ENCODE results near the gene ARHGEF2.

The ARHGEF2 gene

DNA sequence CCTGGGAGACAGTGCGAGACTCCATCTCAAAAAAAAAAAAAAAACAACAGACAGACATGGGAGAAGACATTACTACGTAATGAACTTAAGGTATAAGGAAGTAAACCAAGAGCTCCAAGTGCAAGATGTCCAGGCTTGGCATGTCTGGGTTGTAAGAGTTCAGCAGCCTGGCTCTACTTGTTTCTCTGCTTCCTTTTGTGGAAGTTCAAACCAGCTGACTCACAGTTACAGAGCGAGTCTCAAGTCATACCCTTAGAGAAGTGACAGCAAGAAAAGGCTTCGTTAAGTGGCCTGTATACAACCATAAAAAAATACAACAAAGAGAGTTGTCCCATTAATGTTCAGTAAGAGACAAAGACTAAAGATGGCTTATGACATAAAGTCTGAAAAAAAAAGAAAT lies 68.5 kb downstream of the ARHGEF2 start:
- no peaks in the 10 kb centered on the region for H3K9me3 ChIP-seq (ENCODE audit: control insufficient read depth, low read length)
- WGBS, 2 experiments (ENCODE audit: insufficient coverage in 2 of 2) = no CpG with 5 or more reads among the region's 4 CpGs
- no peak overlapping the region for H3K27ac ChIP-seq (ENCODE audit: low read depth, low read length, severe bottlenecking)
- H3K4me1 ChIP-seq (ENCODE audit: control insufficient read depth, insufficient read depth, low read length, poor library complexity, severe bottlenecking) = peaks cover 5% of the 10 kb centered on the region
- H3K36me3 ChIP-seq (ENCODE audit: control insufficient read depth, insufficient read depth, low read length) = peaks cover 78% of the 10 kb centered on the region
- peak overlapping the region; percentile 74 for H3K4me3 ChIP-seq (ENCODE audit: extremely low read depth, insufficient read depth, low read length, poor library complexity, severe bottlenecking)

DNA sequence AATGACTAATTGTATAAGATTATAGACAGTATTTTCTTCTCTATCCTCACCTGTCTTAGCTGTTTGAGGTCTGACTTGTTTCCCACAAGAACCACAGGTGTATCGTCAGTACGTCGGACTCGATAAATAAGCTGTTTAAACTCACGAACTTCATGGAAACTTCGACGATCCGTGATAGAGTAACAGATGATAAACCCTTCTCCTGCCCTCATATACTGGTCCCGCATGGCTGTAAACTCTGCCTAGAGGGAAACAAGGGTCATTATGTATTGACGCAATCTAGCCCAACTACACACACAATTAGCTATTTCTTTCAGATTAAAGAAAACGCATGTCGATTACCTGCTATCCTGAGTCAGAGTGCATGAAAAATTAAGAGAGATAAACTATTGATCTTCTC lies 74.1 kb downstream of the ARHGEF2 start:
- Histone ChIP-seq H3K4me1 (ENCODE audit: control insufficient read depth, insufficient read depth, low read length, poor library complexity, severe bottlenecking) (no peaks in the 10 kb centered on the region), H3K4me3 (ENCODE audit: extremely low read depth, insufficient read depth, low read length, poor library complexity, severe bottlenecking) (no peak overlapping the region), H3K27ac (ENCODE audit: low read depth, low read length, severe bottlenecking) (no peak overlapping the region), H3K36me3 (ENCODE audit: control insufficient read depth, insufficient read depth, low read length) (peaks cover 92% of the 10 kb centered on the region), H3K9me3 (ENCODE audit: control insufficient read depth, low read length) (no peaks in the 10 kb centered on the region)
- WGBS, 2 experiments (ENCODE audit: insufficient coverage in 2 of 2) = 90 to 95% methylated on average over 9 to 10 of the region's 12 CpGs

DNA sequence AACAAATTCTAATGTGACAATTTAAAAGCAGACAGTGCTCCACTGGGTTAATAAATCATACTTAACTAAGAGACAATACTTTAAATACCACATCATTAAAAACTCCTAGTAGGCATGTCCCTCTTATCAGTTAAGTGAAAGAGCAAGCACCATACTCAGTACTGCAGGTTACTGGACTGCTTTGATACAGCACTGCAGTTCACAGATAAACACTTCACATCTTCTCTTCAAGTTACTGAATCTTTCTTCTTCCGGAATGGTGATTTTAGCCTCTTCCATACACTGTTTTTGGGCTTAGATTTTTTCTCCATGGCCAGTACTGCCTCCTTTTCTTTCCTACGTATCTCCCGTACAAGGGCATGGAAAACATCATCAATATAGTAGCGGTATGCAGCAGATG lies 78.2 kb downstream of the ARHGEF2 start:
- WGBS, 2 experiments (ENCODE audit: insufficient coverage in 2 of 2) = 92 to 100% methylated on average over 2 to 3 of the region's 4 CpGs
- Histone ChIP-seq H3K4me3 (ENCODE audit: extremely low read depth, insufficient read depth, low read length, poor library complexity, severe bottlenecking) (no peak overlapping the region), H3K4me1 (ENCODE audit: control insufficient read depth, insufficient read depth, low read length, poor library complexity, severe bottlenecking) (no peaks in the 10 kb centered on the region), H3K27ac (ENCODE audit: low read depth, low read length, severe bottlenecking) (no peak overlapping the region), H3K36me3 (ENCODE audit: control insufficient read depth, insufficient read depth, low read length) (peaks cover 89% of the 10 kb centered on the region), H3K9me3 (ENCODE audit: control insufficient read depth, low read length) (no peaks in the 10 kb centered on the region)

GRCh38 chr1:155899683-155900082 lies 78.7 kb downstream of the ARHGEF2 start:
- peaks cover 84% of the 10 kb centered on the region for H3K36me3 ChIP-seq (ENCODE audit: control insufficient read depth, insufficient read depth, low read length)

GRCh38 chr1:155898888-155899287 lies 79.5 kb downstream of the ARHGEF2 start:
- no peaks in the 10 kb centered on the region for H3K4me1 ChIP-seq (ENCODE audit: control insufficient read depth, insufficient read depth, low read length, poor library complexity, severe bottlenecking)
- H3K4me3 ChIP-seq (ENCODE audit: extremely low read depth, insufficient read depth, low read length, poor library complexity, severe bottlenecking) = no peak overlapping the region
- no peaks in the 10 kb centered on the region for H3K9me3 ChIP-seq (ENCODE audit: control insufficient read depth, low read length)
- H3K27ac ChIP-seq (ENCODE audit: low read depth, low read length, severe bottlenecking) = no peak overlapping the region
- WGBS, 2 experiments (ENCODE audit: insufficient coverage in 2 of 2) = 81 to 96% methylated on average over 2 of the region's 2 CpGs
- H3K36me3 ChIP-seq (ENCODE audit: control insufficient read depth, insufficient read depth, low read length) = peaks cover 76% of the 10 kb centered on the region

More at GRCh38 chr1:155899683-155900082, 78.7 kb downstream of the ARHGEF2 start:
- H3K4me1 ChIP-seq (ENCODE audit: control insufficient read depth, insufficient read depth, low read length, poor library complexity, severe bottlenecking) = no peaks in the 10 kb centered on the region
- no peaks in the 10 kb centered on the region for H3K9me3 ChIP-seq (ENCODE audit: control insufficient read depth, low read length)
- no peak overlapping the region for H3K4me3 ChIP-seq (ENCODE audit: extremely low read depth, insufficient read depth, low read length, poor library complexity, severe bottlenecking)
- 90 to 100% methylated on average over 2 of the region's 2 CpGs for WGBS, 2 experiments (ENCODE audit: insufficient coverage in 2 of 2)
- no peak overlapping the region for H3K27ac ChIP-seq (ENCODE audit: low read depth, low read length, severe bottlenecking)

GRCh38 chr1:155897746-155898145 lies 80.6 kb downstream of the ARHGEF2 start:
- H3K27ac ChIP-seq (ENCODE audit: low read depth, low read length, severe bottlenecking) = no peak overlapping the region
- H3K9me3 ChIP-seq (ENCODE audit: control insufficient read depth, low read length) = no peaks in the 10 kb centered on the region
- H3K4me1 ChIP-seq (ENCODE audit: control insufficient read depth, insufficient read depth, low read length, poor library complexity, severe bottlenecking) = peaks cover 6% of the 10 kb centered on the region
- peaks cover 68% of the 10 kb centered on the region for H3K36me3 ChIP-seq (ENCODE audit: control insufficient read depth, insufficient read depth, low read length)
- no peak overlapping the region for H3K4me3 ChIP-seq (ENCODE audit: extremely low read depth, insufficient read depth, low read length, poor library complexity, severe bottlenecking)
- WGBS, 2 experiments (ENCODE audit: insufficient coverage in 2 of 2) = 100% methylated on average over 1 of the region's 1 CpG

Measured in mesodermal cell (in vitro differentiated cells).